Measurements from ENCODE around the gene SLC25A22.

The SLC25A22 gene

GRCh38 chr11:770642-771616 is 27.2 kb downstream of the SLC25A22 start:
- DNase-seq: no peak

GRCh38 chr11:769887-770641 is 28.0 kb downstream of the SLC25A22 start:
- no peak for DNase-seq

- no peak for DNase-seq
Measured at GRCh38 chr11:767238-767637, 30.8 kb downstream of the SLC25A22 start.

- DNase-seq: no peak
Measured at GRCh38 chr11:766936-767210, 31.2 kb downstream of the SLC25A22 start.

DNA sequence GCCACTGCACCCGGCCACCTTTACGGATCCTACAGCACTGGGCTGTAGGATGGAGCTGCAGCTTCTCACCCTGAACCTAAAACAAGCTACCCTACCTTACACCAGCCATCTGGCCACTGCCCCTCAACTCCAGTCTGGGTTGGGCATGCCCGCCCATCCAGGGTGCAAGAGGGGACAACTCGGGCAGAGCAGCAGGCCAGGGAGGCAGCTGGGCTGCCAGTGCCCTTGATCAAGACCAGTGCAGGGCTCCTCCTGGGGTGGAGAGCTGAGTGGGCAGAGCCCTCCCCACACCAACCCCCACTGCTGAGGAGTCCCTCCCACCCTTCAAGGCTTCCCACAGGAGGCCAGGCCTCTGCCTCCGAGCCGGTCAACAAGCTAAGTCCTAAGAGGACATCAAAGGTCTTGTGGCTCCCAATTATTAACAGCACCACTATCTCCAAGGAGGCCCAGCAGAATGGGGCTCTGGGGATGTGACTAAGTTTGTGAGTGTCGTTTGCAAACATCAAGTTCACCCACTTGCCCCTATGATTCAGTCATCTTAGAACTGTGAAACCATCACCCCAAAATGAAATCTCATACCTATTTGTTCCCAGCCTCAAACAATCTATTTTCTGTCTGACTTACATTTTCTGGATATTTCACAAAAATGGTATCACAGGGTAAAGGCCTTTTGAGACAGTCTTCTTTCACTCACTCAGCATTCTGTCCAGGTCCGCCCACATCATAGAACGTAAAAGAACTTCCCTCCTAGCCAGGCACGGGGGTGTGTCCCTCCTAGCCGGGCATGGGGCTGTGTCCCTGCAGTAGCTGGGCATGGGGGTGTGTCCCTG is 31.8 kb downstream of the SLC25A22 start:
- no peak for DNase-seq

- no peak for DNase-seq
Measured at GRCh38 chr11:765802-766091, 32.3 kb downstream of the SLC25A22 start.

DNA sequence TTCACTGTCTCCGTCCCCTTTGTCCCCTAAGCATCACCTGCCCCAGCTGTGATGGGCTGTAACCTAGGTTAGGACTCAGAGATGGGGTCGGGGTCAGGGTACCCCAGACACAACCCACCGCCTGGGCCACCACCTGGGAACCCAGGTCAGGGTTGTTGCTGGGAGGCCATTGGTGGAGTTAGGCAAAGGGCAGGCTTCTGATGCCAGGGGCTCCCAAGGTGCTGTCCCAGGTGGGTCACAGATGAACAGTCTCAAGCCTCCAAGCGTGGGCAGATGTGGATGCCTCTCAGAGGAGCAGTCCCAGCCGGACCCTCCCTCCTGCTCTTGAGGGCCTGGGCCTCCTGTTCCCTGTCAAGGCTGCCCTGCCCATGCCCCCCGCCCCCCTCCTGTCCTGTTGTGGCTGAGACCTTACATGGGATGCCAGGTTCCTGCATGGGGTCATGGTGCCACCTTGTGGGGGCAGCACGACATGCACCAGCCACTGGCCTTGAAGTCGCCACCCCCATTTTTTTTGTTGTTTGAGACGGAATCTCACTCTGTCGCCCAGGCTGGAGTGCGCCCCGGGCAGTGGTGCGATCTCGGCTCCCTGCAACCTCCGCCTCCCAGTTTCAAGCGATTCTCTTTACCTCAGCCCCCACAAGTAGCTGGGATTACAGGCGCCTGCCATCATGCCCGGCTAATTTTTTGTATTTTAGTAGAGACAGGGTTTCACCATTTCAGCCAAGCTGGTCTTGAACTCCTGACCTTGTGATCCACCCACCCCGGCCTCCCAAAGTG is 32.9 kb downstream of the SLC25A22 start:
- peak; percentile 66 for DNase-seq

DNA sequence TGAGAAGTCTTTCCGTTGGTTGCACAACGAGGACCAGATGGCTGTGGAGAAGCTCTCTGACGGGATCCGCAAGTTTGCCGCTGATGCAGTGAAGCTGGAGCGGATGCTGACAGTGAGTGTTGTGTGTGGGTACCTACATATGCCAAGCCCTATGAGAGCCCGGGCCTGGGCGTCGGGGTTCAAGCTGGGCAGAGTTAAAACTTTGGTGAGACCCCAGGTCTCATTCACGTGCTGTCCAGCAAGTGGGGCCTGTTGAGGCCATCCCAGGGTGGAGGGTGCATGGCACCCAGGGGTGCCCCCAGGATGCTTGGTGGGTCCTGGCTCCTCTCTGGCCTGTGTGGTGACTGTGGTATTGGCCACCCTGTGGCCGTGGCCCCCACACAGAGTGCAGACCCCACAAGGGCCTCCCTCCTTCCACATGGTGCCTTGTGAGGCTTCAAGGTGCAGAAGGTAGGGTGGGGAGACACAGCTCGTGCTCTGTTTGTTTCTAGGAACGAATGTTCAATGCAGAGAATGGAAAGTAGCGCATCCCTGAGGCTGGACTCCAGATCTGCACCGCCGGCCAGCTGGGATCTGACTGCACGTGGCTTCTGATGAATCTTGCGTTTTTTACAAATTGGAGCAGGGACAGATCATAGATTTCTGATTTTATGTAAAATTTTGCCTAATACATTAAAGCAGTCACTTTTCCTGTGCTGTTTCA is 33.6 kb downstream of the SLC25A22 start:
- DNase-seq: no peak

- DNase-seq: no peak
Measured at GRCh38 chr11:763549-764321, 34.3 kb downstream of the SLC25A22 start.

- DNase-seq: no peak
Measured at GRCh38 chr11:763073-763463, 35.0 kb downstream of the SLC25A22 start.

- no peak for DNase-seq
Measured at GRCh38 chr11:762421-763072, 35.5 kb downstream of the SLC25A22 start.

DNA sequence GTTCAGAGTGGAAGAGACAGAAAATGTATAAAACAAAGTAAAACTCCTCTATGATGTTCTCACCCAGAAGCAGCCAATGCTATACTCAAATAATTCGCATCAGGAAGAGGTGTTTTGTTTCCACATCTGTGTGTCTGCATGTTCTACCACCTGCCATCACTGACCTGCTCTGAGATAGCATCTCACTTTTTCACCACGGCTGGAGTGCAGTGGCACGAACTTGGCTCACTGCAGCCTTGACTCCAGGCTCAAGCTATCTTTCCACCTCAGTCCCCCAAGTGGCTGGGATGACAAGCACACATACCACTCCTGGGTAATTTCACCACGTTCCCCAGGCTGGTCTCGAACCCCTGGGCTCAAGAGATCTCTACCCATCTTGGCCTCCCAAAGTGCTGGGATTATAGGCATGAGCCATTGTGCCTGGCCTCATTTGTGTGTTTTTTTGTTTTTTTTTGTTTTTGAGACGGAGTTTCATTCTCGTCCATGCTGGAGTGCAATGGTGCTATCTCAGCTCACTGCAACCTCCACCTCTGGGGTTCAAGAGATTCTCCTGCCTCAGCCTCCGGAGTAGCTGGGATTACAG is 36.5 kb downstream of the SLC25A22 start:
- no peak for DNase-seq

GRCh38 chr11:760236-760635 is 37.8 kb downstream of the SLC25A22 start:
- no peak for DNase-seq

GRCh38 chr11:749731-750130 is 48.4 kb downstream of the SLC25A22 start:
- no peak for DNase-seq

DNA sequence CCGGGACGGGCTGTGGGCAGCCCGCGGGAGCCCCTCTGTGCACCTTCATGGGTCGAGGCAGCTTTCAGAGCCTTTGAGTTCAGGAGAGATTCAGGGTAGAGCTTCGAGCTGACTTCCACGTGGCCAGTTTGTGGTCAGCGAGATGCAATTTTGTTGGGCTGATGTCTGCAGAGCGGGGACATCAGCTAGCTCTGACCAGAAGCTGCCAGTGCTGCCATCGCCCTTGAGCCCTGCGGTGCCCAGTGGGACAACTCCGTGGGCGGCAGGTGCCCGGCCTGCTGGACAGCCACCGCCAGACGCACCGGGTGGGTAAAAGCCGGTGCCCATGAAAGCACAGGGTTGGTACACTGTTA is 50.1 kb downstream of the SLC25A22 start:
- DNase-seq: no peak

DNA sequence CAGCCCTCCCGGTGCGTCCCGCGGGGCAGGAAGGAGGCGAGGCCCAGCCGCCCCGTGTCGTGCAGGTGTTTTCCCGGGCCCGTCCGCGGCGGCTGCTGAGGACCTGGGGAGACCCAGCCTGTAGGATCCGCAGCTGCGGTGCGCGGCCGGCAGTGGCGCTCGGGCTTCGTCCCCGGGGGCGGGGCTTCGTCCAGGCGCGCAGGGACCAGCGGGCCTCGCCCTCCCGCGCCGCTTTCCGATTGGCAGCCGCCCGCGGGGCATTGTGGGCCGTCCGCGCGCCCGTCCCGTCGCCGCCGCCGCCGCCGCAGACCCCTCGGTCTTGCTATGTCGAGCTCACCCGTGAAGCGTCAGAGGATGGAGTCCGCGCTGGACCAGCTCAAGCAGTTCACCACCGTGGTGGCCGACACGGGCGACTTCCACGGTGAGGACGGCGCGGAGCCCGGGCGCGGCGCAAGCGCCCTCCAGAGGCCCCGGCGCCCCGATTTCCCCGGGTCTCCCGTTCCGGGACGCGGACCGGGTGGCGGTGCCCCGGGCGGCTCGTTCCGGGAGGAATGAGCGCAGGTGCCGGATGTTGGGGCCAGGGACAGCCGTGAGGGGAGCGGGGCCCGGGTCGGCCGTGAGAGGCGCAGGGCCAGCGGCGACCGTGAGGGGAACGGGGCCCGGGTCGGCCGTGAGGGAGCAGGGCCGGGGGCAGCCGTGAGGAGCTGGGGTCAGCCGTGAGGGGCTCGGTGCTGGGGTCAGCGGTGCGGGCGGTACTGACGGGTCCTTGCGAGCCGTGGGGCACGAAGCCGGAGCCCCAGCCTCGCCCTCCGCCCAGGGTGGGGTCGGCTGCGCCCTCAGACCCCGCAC is 50.7 kb downstream of the SLC25A22 start, which contains the start of gene TALDO1:
Gene TALDO1 (plus strand): TSS at position 307 of the 849 bp plus-strand sequence. CDS start 18 bp downstream, at position 325.
- DNase-seq: peak; percentile 80

- no peak for DNase-seq
Measured at GRCh38 chr11:746289-747157, 51.6 kb downstream of the SLC25A22 start.

GRCh38 chr11:745428-745827 is 52.7 kb downstream of the SLC25A22 start:
- no peak for DNase-seq
